DND-41 (cell line): ENCODE measurements around the gene WNT7B.

Experiments used
- ATAC-seq: fragments of 200-7000 bp; cut with Tn5 transposase; 3 replicates; pipeline ENCODE4 v1.9.1; 2021; ENCODE audit warnings: low read depth; ENCODE audit not compliant: insufficient read depth
- DNase-seq: peaks from one replicate; pipeline ENCODE4 v3.0.0-alpha.2; 2020
- H2AFZ ChIP-seq: 2 replicates; pipeline ENCODE4 v1.6.0; 2012; ENCODE audit warnings: low read depth, low read length
- H3K27ac ChIP-seq: 2 replicates; pipeline ENCODE4 v1.5.1; 2012; ENCODE audit warnings: low read length, inconsistent platforms
- H3K27me3 ChIP-seq: fragments of 200-600 bp; sonication (generic); 2 replicates; pipeline ENCODE4 v1.6.0; 2012; ENCODE audit warnings: low read length, mild to moderate bottlenecking, inconsistent platforms; ENCODE audit not compliant: insufficient read depth, poor library complexity
- H3K36me3 ChIP-seq: 2 replicates; pipeline ENCODE4 v1.5.1; 2012; ENCODE audit warnings: low read length, inconsistent platforms; ENCODE audit not compliant: insufficient read depth
- H3K4me1 ChIP-seq: 2 replicates; pipeline ENCODE4 v1.5.1; 2012; ENCODE audit warnings: mild to moderate bottlenecking, low read length; ENCODE audit not compliant: insufficient read depth
- H3K4me2 ChIP-seq: 2 replicates; pipeline ENCODE4 v1.6.0; 2012; ENCODE audit warnings: mild to moderate bottlenecking, moderate library complexity, low read length, inconsistent platforms; ENCODE audit not compliant: insufficient read depth
- H3K4me3 ChIP-seq, 2 experiments: fragments of 200-600 bp in 1 of 2; shearing (Covaris generic) in 1 of 2; 2 replicates each; pipeline ENCODE4 v1.5.1; 2012 to 2016; ENCODE audit warnings: inconsistent platforms in 2 of 2, low read length in 2 of 2, mild to moderate bottlenecking in 2 of 2, low read depth in 1 of 2, moderate library complexity in 1 of 2
- H3K79me2 ChIP-seq: 2 replicates; pipeline ENCODE4 v1.6.0; 2012; ENCODE audit warnings: low read length, inconsistent platforms; ENCODE audit not compliant: insufficient read depth
- H3K9ac ChIP-seq: 2 replicates; pipeline ENCODE4 v1.6.0; 2012; ENCODE audit warnings: low read depth, mild to moderate bottlenecking, inconsistent platforms, low read length, moderate library complexity
- H3K9me3 ChIP-seq: 2 replicates; pipeline ENCODE4 v1.5.1; 2012; ENCODE audit warnings: low read length, moderate library complexity, mild to moderate bottlenecking, inconsistent platforms; ENCODE audit not compliant: insufficient read depth, severe bottlenecking
- H4K20me1 ChIP-seq: 2 replicates; pipeline ENCODE4 v1.6.0; 2012; ENCODE audit warnings: low read length; ENCODE audit not compliant: insufficient read depth
- EZH2 ChIP-seq: IDR thresholded peaks from 3 replicates; pipeline ENCODE4 v1.6.1; 2012; ENCODE audit warnings: borderline replicate concordance, low read depth, mild to moderate bottlenecking, moderate library complexity, low read length, inconsistent platforms; ENCODE audit not compliant: severe bottlenecking
- TF ChIP-seq, protein P1 (sequence below): IDR thresholded peaks from 2 replicates; pipeline ENCODE4 v1.5.1; 2012; ENCODE audit warnings: borderline replicate concordance, low read length, moderate library complexity, mild to moderate bottlenecking; ENCODE audit not compliant: poor library complexity, severe bottlenecking; ENCODE audit errors: extremely low read depth

Gene WNT7B

DNA sequence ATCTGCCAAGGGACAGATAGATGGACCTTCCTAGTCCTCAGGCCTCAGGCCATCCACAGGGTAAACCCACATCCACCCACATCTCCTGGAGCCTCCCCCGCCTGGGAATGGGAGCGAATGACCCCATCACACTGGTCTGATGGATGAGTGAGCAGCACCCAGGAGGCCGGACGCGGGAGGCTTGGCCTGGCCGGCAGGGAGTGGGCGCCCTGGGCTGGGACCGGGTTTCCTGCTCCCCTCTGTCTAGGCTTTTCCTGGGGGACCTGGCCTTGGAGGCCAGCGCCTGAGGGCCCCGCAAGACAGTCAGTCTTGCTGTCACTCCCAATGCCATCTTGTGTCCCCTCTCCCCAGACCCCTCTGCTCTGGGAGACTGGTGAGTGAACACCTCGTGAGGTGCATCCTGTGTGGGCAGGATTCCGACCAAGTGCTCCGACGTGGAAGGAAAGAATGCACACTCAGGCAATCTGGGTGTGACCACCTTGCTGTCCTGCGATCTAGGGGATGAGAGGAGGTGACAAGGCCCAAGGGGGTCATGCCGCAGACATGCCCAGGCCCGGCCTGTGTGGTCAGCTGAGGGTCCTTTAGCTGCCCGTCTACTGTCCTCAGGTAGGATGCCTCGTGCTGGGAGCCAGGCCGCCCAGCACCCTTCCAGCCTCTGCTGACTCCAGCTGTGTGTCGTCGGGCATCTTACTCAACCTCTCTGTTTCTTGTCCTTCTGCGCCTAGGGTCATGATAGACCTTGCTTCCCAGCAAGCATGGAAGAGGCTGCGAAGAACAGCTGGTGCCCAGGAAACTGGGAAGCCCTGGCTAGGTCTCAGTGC is 26.5 kb upstream of the WNT7B start:
- Histone ChIP-seq H3K36me3 (no peaks in the 10 kb centered on the region), H3K27ac (no peak overlapping the region), H3K4me2 (no peak overlapping the region), H3K79me2 (no peaks in the 10 kb centered on the region), H3K9ac (no peak overlapping the region), H3K4me3 (no peak overlapping the region), H2AFZ (no peak overlapping the region), H4K20me1 (no peaks in the 10 kb centered on the region; the same call in 1 of the 2 replicates), H3K4me1 (peaks cover 6% of the 10 kb centered on the region), H3K27me3 (no peaks in the 10 kb centered on the region), H3K9me3 (no peaks in the 10 kb centered on the region)
- no peak for DNase-seq
- no peak for TF ChIP-seq EZH2
- TF ChIP-seq, protein P1, sequence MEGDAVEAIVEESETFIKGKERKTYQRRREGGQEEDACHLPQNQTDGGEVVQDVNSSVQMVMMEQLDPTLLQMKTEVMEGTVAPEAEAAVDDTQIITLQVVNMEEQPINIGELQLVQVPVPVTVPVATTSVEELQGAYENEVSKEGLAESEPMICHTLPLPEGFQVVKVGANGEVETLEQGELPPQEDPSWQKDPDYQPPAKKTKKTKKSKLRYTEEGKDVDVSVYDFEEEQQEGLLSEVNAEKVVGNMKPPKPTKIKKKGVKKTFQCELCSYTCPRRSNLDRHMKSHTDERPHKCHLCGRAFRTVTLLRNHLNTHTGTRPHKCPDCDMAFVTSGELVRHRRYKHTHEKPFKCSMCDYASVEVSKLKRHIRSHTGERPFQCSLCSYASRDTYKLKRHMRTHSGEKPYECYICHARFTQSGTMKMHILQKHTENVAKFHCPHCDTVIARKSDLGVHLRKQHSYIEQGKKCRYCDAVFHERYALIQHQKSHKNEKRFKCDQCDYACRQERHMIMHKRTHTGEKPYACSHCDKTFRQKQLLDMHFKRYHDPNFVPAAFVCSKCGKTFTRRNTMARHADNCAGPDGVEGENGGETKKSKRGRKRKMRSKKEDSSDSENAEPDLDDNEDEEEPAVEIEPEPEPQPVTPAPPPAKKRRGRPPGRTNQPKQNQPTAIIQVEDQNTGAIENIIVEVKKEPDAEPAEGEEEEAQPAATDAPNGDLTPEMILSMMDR = no peak
- no peak for ATAC-seq

DNA sequence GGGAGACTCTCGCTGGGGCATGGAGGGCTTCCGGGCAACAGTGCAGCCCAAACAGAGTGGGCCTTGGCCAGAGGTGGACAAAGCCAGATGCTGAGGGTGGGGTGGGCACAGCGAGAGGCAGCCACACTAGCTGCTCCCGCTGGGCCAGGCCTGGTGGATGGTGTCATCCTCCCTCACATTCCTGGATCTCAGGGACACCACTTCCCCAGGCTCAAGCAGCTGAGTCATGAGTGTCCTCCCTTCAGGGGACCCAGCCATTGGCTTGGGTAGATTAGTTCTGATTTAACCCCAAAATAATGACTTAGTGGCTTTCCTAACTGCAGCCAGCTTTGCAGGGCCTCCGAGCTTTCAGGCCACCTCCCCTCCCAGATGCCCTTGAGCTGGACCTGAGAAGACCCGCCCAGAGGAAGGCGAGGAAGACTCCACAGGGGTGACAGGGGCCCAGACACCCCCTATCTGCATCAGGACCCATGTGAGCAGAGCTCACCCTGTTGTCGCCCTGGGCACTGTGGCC is 25.9 kb upstream of the WNT7B start:
- Histone ChIP-seq H2AFZ (no peak overlapping the region), H3K4me1 (peaks cover 6% of the 10 kb centered on the region), H3K9me3 (no peaks in the 10 kb centered on the region), H3K4me3 (no peak overlapping the region), H3K4me2 (no peak overlapping the region), H3K9ac (no peak overlapping the region), H3K27ac (no peak overlapping the region), H4K20me1 (no peaks in the 10 kb centered on the region; the same call in 1 of the 2 replicates), H3K79me2 (no peaks in the 10 kb centered on the region), H3K27me3 (no peaks in the 10 kb centered on the region), H3K36me3 (no peaks in the 10 kb centered on the region)
- DNase-seq (no peak), ATAC-seq (no peak)
- no peak for TF ChIP-seq EZH2
- TF ChIP-seq, protein P1 = no peak

DNA sequence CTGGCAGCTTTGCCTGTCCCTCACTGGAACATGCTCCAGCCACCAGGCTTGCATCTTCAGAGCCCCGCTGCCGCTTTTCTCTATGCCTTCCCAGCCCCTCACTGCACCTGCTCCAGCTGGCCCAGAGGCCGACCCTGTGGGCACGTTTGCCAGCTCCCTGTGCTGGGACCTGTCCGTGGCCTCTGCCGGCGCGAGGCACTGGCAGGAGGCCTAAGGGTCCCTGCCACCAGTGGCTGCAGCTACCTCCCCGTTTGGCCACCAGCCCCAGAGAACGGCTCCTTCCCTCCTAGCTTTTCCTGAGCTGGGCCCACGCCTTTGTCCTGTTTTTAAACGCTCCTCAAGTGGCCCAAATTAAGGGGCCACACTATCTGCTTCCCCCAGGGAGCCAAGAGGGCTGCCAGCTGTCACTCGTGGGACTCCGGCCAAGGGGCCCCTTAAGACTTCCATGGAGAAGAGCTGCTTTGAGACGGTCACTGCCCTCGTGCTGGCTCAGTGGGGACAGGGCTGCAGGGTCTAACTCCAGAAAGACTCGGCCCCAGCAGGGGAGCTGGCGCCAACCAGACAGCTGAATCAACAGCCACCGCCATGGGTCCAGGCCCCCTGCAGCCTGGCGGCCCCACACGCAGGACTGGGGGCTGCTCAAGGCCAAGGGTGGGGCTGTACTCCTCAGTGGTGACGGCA is 24.6 kb upstream of the WNT7B start:
- H3K79me2 ChIP-seq = no peaks in the 10 kb centered on the region
- H3K9ac ChIP-seq = no peak overlapping the region
- no peak overlapping the region for H3K27ac ChIP-seq
- no peak for DNase-seq
- H3K4me3 ChIP-seq = no peak overlapping the region
- no peaks in the 10 kb centered on the region for H3K27me3 ChIP-seq
- no peaks in the 10 kb centered on the region; the same call in 1 of the 2 replicates for H4K20me1 ChIP-seq
- no peak for ATAC-seq
- H3K4me2 ChIP-seq = no peak overlapping the region
- TF ChIP-seq EZH2 = no peak
- TF ChIP-seq, protein P1 = no peak
- H3K36me3 ChIP-seq = no peaks in the 10 kb centered on the region
- peaks cover 5% of the 10 kb centered on the region for H3K4me1 ChIP-seq
- H3K9me3 ChIP-seq = no peaks in the 10 kb centered on the region
- H2AFZ ChIP-seq = no peak overlapping the region
